Skeletal muscle tissue (tissue), 4 donors: ENCODE results near the gene TMEM267. TPM values are rescaled to one million over a fixed set of nuclear protein-coding genes. Genes with fewer than 3 reads are reported as not detected.

Experiments
- H3K27ac ChIP-seq: one replicate; pipeline ENCODE4 v1.7.0; 2013; ENCODE audit warnings: mild to moderate bottlenecking, low read depth, low read length, inconsistent platforms
- H3K27me3 ChIP-seq, 3 donors: one replicate each; pipeline ENCODE4 v1.7.0; 2013; ENCODE audit warnings: low read length in 3 of 3; ENCODE audit not compliant: control insufficient read depth in 3 of 3, insufficient read depth in 3 of 3
- H3K36me3 ChIP-seq, 3 donors: one replicate each; pipeline ENCODE4 v1.7.0; 2013; ENCODE audit warnings: low read length in 3 of 3; ENCODE audit not compliant: control insufficient read depth in 3 of 3, insufficient read depth in 3 of 3
- H3K4me1 ChIP-seq, 3 donors: one replicate each; pipeline ENCODE4 v1.7.0; 2013; ENCODE audit warnings: low read length in 3 of 3, mild to moderate bottlenecking in 3 of 3; ENCODE audit not compliant: control insufficient read depth in 3 of 3, insufficient read depth in 3 of 3
- H3K4me3 ChIP-seq, 3 donors: one replicate each; pipeline ENCODE4 v1.7.0; 2013; ENCODE audit warnings: low read length in 3 of 3
- H3K9ac ChIP-seq, 3 donors: one replicate each; pipeline ENCODE4 v1.7.0; 2013; ENCODE audit warnings: low read length in 3 of 3, mild to moderate bottlenecking in 3 of 3, moderate library complexity in 2 of 3, low read depth in 1 of 3
- H3K9me3 ChIP-seq, 3 donors: one replicate each; pipeline ENCODE4 v1.7.0; 2013; ENCODE audit warnings: low read length in 3 of 3; ENCODE audit not compliant: control insufficient read depth in 3 of 3
- total RNA-seq: library from RNA; depleted of rRNA; stranded (reverse); fragments of >200 nt; gene quantifications from one replicate; pipeline ENCODE4 v1.2.3, GENCODE V29; 2014
- donor health status: Osteomylitis.

TMEM267 gene
- total RNA-seq, 1 donor from 2014 or later: 3.7 TPM

DNA sequence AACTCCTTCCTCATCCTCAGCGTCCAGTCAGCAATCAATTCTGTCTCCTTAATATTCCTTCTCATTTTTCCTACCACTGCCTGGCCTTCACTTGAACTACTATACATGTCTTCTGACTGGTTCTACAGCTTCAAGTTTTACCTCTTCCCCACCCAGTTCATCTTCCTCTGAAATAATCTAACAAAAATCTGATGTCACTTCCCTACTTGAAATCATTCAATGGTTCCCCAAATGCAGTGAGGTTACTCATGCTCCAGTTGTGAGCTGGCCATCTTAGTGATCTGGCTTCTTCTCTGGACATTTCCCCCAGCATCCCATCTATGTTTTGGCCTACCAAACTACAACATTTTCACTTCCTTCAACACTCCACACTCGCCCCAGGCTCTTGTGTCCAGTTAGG lies 14.9 kb upstream of the TMEM267 start:
- Histone ChIP-seq H3K9me3 (no peaks in the 10 kb centered on the region), H3K27ac (no peak overlapping the region), H3K4me3 (no peak overlapping the region), H3K4me1 (no peaks in the 10 kb centered on the region), H3K27me3 (no peaks in the 10 kb centered on the region), H3K36me3 (peaks cover 0 to 3% (median 0%) of the 10 kb centered on the region in 3 donors), H3K9ac (no peak overlapping the region)

DNA sequence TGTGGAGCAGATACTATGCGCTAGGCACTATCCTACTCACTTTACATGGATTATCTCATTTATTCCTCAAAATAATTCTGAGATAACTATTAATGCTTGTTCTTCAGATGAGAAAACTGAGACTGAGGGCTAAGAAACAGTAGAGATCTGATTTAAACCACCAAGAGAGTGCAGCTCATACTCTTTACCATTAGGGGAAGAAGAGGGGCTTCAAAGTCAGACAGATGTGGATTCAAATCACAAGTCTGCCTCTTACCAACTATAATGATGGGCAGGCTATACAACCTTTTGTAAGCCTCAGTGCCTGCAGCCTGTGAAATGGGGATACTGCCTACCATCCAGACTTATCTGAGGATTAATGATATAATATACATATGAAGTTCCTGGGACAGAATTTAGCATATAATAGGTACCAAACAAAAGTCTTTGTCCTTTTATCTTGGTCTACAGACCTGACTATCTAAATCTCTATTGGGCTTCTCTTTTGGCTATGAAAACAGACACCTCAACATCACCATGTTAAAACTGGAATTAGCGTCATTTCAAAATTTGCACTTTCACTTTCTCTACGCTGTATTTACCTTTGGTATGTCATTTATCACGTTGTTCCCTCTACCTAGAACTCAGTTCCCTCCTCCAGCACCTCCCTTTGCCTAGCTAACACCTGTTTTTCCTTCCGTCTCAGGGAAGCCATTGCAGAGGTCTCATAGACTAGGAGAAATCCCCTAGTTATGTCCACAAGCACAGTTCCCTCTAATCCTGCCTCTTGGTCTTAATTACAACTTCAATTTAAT lies 13.8 kb upstream of the TMEM267 start:
- no peak overlapping the region for H3K4me3 ChIP-seq
- no peak overlapping the region for H3K27ac ChIP-seq
- H3K4me1 ChIP-seq: no peaks in the 10 kb centered on the region
- H3K9me3 ChIP-seq: no peaks in the 10 kb centered on the region
- no peaks in the 10 kb centered on the region for H3K36me3 ChIP-seq
- H3K27me3 ChIP-seq: no peaks in the 10 kb centered on the region
- no peak overlapping the region for H3K9ac ChIP-seq

DNA sequence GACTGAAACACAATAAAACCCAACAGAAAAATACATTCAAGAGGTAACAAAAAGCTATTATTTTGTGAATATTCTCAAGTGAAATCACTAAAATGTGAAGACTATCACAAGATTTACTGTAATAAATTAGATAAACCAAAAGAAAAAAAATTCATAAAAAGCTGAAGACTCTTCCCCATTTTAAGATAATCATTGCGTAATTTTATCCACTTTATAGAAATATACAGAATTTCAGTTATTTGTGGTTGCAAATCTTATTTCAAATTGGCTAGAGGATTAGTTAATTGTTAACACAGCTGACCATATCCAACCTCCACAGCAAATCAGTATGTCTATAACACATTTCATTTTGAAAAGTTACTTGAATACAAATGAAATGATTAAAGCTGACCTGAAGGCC lies 7.7 kb upstream of the TMEM267 start:
- H3K27ac ChIP-seq: no peak overlapping the region
- H3K36me3 ChIP-seq: peaks cover 0 to 2% (median 0%) of the 10 kb centered on the region in 3 donors
- no peaks in the 10 kb centered on the region for H3K9me3 ChIP-seq
- H3K4me1 ChIP-seq: no peaks in the 10 kb centered on the region
- H3K9ac ChIP-seq: no peak overlapping the region
- no peaks in the 10 kb centered on the region for H3K27me3 ChIP-seq
- no peak overlapping the region for H3K4me3 ChIP-seq

DNA sequence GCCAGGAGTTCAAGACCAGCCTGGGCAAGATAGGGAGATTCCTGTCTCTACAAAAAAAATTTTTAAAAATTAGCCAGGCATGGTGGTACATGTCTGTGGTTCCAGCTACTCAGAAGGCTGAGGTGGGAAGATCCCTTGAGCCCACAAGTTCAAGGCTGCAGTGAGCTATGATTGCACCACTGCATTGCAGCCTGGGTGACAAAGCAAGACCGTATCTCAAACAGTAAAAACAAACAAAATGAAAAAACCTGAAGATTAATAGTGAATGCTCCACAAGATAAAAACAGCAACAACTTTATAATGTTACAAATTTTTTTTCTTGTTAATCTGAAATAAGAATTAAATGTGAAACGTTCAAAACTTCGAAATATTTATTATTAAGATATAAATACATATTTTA lies 2.7 kb upstream of the TMEM267 start:
- no peaks in the 10 kb centered on the region for H3K27me3 ChIP-seq
- H3K4me1 ChIP-seq: peaks cover 10 to 12% (median 12%) of the 10 kb centered on the region in 3 donors
- no peak overlapping the region for H3K9ac ChIP-seq
- no peaks in the 10 kb centered on the region for H3K9me3 ChIP-seq
- peaks cover 0 to 2% (median 0%) of the 10 kb centered on the region in 3 donors for H3K36me3 ChIP-seq
- no peak overlapping the region for H3K27ac ChIP-seq
- H3K4me3 ChIP-seq: no peak overlapping the region

DNA sequence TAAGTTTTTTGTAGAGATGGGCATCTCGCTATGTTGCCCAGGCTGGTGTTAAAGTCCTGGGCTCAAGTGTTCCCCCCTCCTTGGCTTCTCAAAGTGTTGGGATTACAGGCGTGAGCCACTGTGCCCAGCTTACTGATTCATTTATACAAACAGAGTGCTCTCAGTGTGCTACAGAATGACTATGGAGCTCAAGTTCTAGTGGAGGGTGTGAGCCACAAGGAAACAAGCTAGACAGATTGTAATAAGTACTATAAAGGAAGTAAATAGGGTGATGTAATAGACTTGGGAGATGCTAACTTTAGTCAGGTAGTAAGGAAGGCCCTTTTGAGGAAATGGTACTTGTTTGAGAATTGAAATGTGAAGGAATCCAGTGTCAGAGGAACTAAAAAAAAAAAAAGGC lies 1.7 kb upstream of the TMEM267 start:
- H3K27me3 ChIP-seq: no peaks in the 10 kb centered on the region
- H3K9me3 ChIP-seq: no peaks in the 10 kb centered on the region
- H3K27ac ChIP-seq: no peak overlapping the region
- H3K4me3 ChIP-seq: no peak overlapping the region
- H3K4me1 ChIP-seq: peaks cover 10 to 12% (median 12%) of the 10 kb centered on the region in 3 donors
- peaks cover 0 to 2% (median 0%) of the 10 kb centered on the region in 3 donors for H3K36me3 ChIP-seq
- H3K9ac ChIP-seq: no peak overlapping the region

DNA sequence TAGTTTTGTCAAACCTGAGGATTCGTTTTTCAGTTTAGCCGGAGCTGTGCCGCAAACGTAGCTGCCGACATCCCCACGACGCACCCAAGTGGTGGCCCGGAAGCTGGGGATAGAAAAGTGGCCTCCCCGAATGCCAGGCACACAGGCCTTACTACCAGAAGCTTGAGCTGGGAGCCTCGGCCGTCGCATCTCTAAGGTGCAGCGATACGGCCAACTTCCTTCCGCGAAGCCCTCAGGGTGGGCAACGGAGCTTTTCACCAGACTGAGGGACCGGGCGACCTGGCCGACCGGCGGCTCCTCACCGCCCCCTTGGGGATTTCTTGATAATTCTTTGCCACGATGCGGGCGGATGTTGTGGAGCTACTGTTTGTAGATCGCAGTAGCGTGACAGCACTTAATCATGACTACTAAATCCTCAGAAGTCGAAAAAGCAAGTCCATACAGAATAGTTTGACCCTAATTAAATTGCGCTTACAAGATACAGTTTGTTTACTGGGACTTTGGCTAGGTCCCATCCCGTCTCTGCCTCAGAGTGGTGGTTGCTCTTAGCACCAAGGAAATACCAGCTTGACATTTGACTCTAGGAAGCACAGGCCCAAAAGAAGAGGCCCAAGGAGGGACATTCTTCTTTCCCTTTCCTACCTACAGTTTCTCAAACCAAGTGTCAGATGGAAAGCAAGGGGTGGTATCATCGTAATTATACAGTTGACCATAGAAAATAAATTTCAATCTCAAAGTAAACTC lies 613 bp upstream of the TMEM267 start:
- no peaks in the 10 kb centered on the region for H3K27me3 ChIP-seq
- peak overlapping the region; percentile 87 to 95 (median 91) for H3K4me3 ChIP-seq
- no peaks in the 10 kb centered on the region for H3K9me3 ChIP-seq
- peak overlapping the region; percentile 96 for H3K27ac ChIP-seq
- peaks cover 10 to 12% (median 12%) of the 10 kb centered on the region in 3 donors for H3K4me1 ChIP-seq
- peak overlapping the region; percentile 95 to 99 (median 97) for H3K9ac ChIP-seq
- peaks cover 0 to 2% (median 0%) of the 10 kb centered on the region in 3 donors for H3K36me3 ChIP-seq

DNA sequence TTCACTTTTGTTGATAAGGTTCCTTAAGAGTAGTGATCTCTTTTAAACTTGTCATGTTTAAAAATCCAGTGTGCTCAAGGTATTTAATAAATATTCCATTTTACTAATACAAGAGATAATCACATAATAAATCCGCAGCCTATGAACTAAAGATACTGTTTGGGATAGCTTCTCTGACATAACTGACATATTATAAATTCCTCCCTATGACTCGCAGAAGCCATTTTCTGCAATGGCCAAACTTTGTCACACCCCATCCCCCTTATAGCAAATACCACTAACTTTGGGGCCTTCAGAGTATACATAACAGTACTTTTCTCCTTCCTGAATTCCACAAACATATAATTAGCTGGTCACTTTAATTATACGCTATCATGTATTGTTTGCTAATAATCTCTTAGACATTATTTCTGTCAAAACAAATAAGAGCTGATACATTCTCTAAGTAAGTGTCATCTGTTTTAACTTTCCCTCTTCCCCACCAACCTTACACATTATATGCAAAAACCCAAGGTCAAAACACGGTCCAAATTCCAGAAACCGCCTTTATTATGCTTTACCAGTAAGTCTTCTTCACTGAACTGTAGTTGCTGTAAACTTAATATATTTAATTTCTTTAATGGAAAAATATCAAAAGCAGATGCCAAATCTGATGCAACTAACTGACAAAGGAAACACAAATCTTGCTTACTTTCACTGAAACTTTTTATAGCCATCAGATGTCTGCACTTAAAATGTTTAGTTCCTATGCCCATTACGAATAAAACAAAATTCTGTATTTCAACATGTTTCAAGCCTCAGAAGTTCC lies 971 bp downstream of the TMEM267 start:
- peak overlapping the region; percentile 96 for H3K27ac ChIP-seq
- H3K9ac ChIP-seq: peak overlapping the region; percentile 85 to 97 (median 95)
- H3K4me1 ChIP-seq: peaks cover 10 to 12% (median 12%) of the 10 kb centered on the region in 3 donors
- H3K9me3 ChIP-seq: no peaks in the 10 kb centered on the region
- peak overlapping the region; percentile 87 to 95 (median 91) for H3K4me3 ChIP-seq
- no peaks in the 10 kb centered on the region for H3K27me3 ChIP-seq
- H3K36me3 ChIP-seq: no peaks in the 10 kb centered on the region

DNA sequence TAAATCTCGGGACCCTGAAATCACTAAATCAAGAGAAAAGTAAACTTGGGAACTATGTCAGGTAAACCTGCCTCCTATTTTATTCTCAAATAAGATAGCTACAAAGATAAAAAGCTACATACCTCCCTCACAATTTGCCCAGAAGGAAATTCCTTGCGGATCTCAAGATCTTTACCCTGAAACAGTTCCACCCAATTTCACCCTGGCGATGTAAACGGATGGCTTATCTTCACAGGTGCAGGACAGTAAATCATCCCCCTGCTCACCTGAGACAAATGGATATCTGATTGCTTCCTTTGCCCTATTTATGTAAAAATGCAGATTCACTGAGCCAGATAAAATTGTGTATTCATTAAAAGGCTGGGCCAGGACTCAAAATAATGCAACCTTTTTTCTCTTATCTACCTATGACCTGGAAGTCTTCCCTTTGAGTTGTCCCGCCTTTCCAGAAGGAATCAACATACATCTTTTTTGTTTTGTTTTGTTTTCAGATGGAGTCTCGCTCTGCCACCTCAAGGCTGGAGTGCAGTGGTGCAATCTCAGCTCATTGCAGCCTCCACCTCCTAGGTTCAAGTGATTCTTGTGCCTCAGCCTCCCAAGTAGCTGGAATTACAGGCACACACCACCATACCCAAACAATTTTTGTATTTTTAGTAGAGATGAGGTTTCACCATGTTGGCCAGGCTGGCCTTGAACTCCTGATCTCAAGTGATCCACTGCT lies 13.8 kb downstream of the TMEM267 start:
- peaks cover 0 to 3% (median 2%) of the 10 kb centered on the region in 3 donors for H3K9me3 ChIP-seq
- H3K27ac ChIP-seq: no peak overlapping the region
- H3K9ac ChIP-seq: no peak overlapping the region
- no peaks in the 10 kb centered on the region for H3K27me3 ChIP-seq
- H3K4me1 ChIP-seq: no peaks in the 10 kb centered on the region
- no peak overlapping the region for H3K4me3 ChIP-seq
- H3K36me3 ChIP-seq: peaks cover 0 to 7% (median 3%) of the 10 kb centered on the region in 3 donors

DNA sequence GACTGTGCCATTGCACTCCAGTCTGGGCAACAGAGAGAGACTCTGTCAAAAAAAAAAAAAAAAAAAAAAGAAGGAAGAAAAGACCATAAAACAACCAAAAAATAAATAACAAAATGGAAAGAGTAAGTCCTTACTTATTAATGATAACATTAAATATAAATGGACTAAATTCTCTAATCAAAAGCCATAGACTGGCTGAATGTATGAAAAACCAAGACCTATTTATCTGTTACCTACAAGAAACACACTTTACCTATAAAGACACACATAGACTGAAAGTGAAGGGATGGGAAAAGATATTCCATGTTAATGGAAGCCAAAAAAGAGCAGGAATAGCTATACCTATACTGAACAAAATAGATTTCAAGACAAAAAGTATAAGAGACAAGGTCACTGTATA lies 16.6 kb downstream of the TMEM267 start:
- no peak overlapping the region for H3K9ac ChIP-seq
- no peak overlapping the region for H3K27ac ChIP-seq
- no peak overlapping the region for H3K4me3 ChIP-seq
- H3K9me3 ChIP-seq: peaks cover 0 to 3% (median 2%) of the 10 kb centered on the region in 3 donors
- H3K36me3 ChIP-seq: peaks cover 0 to 7% (median 3%) of the 10 kb centered on the region in 3 donors
- H3K4me1 ChIP-seq: no peaks in the 10 kb centered on the region
- H3K27me3 ChIP-seq: no peaks in the 10 kb centered on the region
